Measurements from ENCODE around the gene ZNF366.

DNA sequence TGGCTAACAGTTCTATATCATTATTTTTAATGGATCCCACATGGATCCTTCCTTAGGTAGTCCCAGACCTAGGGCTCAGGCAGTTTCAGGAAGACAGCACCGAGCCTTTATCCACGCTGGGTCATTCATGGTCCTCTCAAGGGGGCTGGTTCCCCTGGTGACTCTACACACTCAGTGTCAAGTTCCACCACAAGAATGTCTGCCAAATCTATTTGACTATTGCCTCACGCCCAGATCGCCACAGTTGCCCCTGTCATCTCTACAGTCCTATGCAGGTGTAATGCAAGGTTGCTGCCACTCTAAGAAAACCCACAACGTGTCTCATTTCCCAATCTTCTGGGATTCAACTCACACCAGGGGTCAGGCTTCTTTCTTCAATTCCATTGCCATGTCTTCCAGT is 8.0 kb upstream of the ZNF366 start:
- TF ChIP-seq CTCF (conservative IDR thresholded peaks at IDR 0.05; ENCODE audit: low read length): no peak
- no peak for TF ChIP-seq EZH2phosphoT487 (IDR thresholded peaks at IDR 0.05; ENCODE audit: borderline replicate concordance, low read depth, low read length)
